Memory B cell (primary cell): Measurements from ENCODE around the gene ABCA7.

Experiments used
- ATAC-seq: fragments of 150-1000 bp; cut with Tn5 transposase; 2 replicates; pipeline ENCODE4 v1.10.0; 2021; ENCODE audit warnings: low read depth, mild to moderate bottlenecking, moderate library complexity
- DNase-seq, 2 donors: peaks; one replicate each; pipeline ENCODE4 v3.0.0; 2022; ENCODE audit warnings: low spot score in 2 of 2
- H3K27ac Mint-ChIP-seq: one replicate; pipeline ENCODE4 v1.8.0; 2022; ENCODE audit warnings: mild to moderate bottlenecking, moderate library complexity, mixed read lengths
- H3K27me3 Mint-ChIP-seq: one replicate; pipeline ENCODE4 v1.8.0; 2022; ENCODE audit warnings: mixed read lengths
- H3K36me3 Mint-ChIP-seq: one replicate; pipeline ENCODE4 v1.8.0; 2022; ENCODE audit warnings: mild to moderate bottlenecking, mixed read lengths
- H3K4me1 Mint-ChIP-seq: one replicate; pipeline ENCODE4 v1.8.0; 2022; ENCODE audit warnings: mixed read lengths
- H3K4me3 Mint-ChIP-seq: one replicate; pipeline ENCODE4 v1.8.0; 2022; ENCODE audit warnings: mild to moderate bottlenecking, moderate library complexity, mixed read lengths
- H3K9me3 Mint-ChIP-seq: one replicate; pipeline ENCODE4 v1.8.0; 2022; ENCODE audit warnings: mixed read lengths

ABCA7 gene

DNA sequence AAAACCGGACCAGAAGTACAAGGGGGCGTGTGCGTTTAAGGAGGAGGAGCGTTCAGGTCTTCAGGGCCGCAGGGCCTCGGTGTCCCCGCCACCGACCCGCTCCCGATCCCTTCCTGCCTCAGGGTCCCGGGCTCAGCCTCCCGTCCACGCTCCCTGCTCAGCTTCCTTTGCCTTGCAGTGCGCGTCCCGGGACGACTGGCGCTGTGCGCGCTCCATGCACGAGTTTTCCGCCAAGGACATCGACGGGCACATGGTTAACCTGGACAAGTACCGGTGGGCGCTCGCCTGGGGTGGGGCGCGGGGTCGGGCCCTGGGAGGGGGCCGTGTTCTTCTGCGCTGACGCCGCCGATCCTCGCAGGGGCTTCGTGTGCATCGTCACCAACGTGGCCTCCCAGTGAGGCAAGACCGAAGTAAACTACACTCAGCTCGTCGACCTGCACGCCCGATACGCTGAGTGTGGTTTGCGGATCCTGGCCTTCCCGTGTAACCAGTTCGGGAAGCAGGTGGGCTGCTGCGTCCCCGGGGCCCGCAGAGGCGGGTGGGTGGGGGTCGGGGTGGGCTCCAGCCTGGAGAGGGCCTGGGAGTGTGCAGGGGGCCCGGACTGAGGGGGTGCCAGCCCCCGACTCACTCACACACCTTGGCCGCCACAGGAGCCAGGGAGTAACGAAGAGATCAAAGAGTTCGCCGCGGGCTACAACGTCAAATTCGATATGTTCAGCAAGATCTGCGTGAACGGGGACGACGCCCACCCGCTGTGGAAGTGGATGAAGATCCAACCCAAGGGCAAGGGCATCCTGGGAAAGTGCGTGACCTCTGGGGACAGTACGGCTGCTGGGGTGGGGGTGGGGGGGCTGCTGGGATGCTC, 65.3 kb downstream of the ABCA7 start:
- ATAC-seq (peak; percentile 0), DNase-seq (peak in 1 of 2 donors; percentile 59)
- peaks cover 1% of the 10 kb centered on the region for H3K36me3 Mint-ChIP-seq
- no peaks in the 10 kb centered on the region for H3K9me3 Mint-ChIP-seq
- peak overlapping the region; percentile 85 for H3K27ac Mint-ChIP-seq
- no peaks in the 10 kb centered on the region for H3K27me3 Mint-ChIP-seq
- peak overlapping the region; percentile 78 for H3K4me3 Mint-ChIP-seq
- peaks cover 8% of the 10 kb centered on the region for H3K4me1 Mint-ChIP-seq

- H3K27me3 Mint-ChIP-seq = no peaks in the 10 kb centered on the region
- ATAC-seq = no peak
- peak overlapping the region; percentile 85 for H3K27ac Mint-ChIP-seq
- peaks cover 8% of the 10 kb centered on the region for H3K4me1 Mint-ChIP-seq
- DNase-seq = no peak
- peak overlapping the region; percentile 59 for H3K4me3 Mint-ChIP-seq
- no peaks in the 10 kb centered on the region for H3K9me3 Mint-ChIP-seq
- peaks cover 1% of the 10 kb centered on the region for H3K36me3 Mint-ChIP-seq
Measured at GRCh38 chr19:1105873-1106840, 66.2 kb downstream of the ABCA7 start.

DNA sequence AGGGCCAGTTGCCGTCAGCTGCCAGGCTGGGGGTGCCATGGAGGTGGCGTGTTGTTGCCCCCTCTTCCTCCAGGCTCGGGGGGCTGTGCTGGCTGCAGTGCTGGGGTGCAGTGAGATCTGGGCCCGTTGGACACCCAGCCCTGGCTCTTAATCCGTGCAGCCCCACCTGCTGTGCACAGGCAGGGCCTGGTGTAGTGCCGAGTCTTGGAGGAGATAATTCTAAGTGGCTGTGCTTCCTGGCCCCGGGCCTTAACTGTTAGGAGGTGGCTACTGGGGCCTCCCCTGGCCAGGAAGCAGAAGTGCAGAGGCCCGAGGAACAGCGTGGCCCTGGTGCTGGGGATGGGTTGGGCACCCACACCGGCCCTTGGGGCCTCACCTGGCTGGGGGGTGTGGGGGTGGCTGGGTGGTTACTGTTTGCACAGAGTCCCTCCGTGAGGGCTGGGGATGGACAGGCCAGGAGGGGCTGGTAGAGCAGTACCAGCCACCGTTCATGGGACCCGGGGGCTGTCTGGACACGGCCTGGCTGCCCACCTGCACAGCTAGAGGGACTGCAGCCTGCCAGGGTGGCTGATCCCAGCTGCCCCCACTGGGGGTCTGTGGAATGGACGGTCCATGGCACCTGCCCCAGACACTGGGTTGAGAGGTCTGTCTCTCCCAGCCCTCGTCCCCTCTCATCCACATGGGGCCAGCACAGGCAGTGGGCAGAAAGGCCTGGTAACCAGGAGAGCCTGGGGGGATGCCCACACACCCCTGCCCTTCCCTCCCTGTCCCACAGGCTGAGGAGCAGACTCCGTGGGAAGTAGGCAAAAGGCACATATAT, 67.1 kb downstream of the ABCA7 start:
- no peaks in the 10 kb centered on the region for H3K9me3 Mint-ChIP-seq
- H3K4me3 Mint-ChIP-seq = no peak overlapping the region
- ATAC-seq = no peak
- peaks cover 4% of the 10 kb centered on the region for H3K4me1 Mint-ChIP-seq
- H3K27ac Mint-ChIP-seq = peak overlapping the region; percentile 68
- H3K36me3 Mint-ChIP-seq = peaks cover 1% of the 10 kb centered on the region
- H3K27me3 Mint-ChIP-seq = no peaks in the 10 kb centered on the region
- DNase-seq = no peak

GRCh38 chr19:1107661-1108261, 67.9 kb downstream of the ABCA7 start:
- Mint-ChIP-seq H3K27me3 (no peaks in the 10 kb centered on the region), H3K4me3 (no peak overlapping the region), H3K9me3 (no peaks in the 10 kb centered on the region), H3K27ac (peak overlapping the region; percentile 68), H3K4me1 (peaks cover 4% of the 10 kb centered on the region), H3K36me3 (peaks cover 1% of the 10 kb centered on the region)
- ATAC-seq (no peak), DNase-seq (no peak)

DNA sequence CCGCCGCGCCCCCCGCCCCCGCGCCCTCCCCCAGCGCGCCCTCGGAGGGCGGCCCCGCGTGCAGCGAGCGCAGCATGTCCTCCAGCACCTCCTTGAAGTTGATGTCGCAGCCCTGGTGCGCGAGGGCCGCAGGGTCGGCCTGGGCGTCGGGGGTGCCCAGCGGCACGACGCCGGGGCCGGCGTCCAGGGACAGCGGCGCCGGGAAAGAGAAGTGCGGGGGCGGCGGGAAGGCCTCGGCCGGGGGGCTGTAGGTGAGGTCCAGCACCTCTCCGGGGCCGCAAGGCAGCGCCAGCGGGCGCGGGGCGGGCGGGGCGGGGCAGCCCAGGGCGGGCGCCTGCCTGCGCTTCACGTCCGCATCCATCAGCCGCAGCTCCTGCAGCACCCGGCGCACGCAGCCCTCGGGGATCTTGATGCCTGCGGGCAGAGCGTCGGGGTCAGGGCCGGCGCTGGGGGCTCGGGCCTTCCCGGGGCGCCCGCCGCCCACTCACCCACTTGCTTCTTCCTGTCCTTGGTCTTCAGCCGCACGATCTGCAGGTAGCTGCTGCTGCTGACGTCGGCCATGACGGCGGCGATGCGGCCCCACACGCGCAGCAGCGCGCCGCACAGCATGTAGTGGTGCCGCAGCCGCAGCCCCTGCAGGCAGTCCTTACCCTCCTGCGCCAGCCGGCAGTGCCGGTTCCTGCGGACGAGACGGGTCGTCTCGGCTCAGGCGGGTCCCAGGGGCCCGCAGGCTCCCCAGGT, 68.6 kb downstream of the ABCA7 start:
- Mint-ChIP-seq H3K27ac (no peak overlapping the region), H3K9me3 (no peaks in the 10 kb centered on the region), H3K4me3 (no peak overlapping the region), H3K4me1 (peaks cover 5% of the 10 kb centered on the region), H3K27me3 (no peaks in the 10 kb centered on the region), H3K36me3 (peaks cover 1% of the 10 kb centered on the region)
- ATAC-seq (no peak), DNase-seq (no peak)

GRCh38 chr19:1109032-1109551, 69.2 kb downstream of the ABCA7 start:
- Mint-ChIP-seq H3K4me3 (no peak overlapping the region), H3K4me1 (peaks cover 6% of the 10 kb centered on the region), H3K27me3 (no peaks in the 10 kb centered on the region), H3K36me3 (peaks cover 1% of the 10 kb centered on the region), H3K27ac (no peak overlapping the region), H3K9me3 (no peaks in the 10 kb centered on the region)
- ATAC-seq (no peak), DNase-seq (no peak)

- DNase-seq = no peak
- Mint-ChIP-seq H3K27ac (no peak overlapping the region), H3K36me3 (peaks cover 1% of the 10 kb centered on the region), H3K9me3 (no peaks in the 10 kb centered on the region), H3K4me1 (peaks cover 6% of the 10 kb centered on the region), H3K27me3 (no peaks in the 10 kb centered on the region), H3K4me3 (no peak overlapping the region)
- ATAC-seq = no peak
Measured at GRCh38 chr19:1109697-1110671, 70.1 kb downstream of the ABCA7 start.

DNA sequence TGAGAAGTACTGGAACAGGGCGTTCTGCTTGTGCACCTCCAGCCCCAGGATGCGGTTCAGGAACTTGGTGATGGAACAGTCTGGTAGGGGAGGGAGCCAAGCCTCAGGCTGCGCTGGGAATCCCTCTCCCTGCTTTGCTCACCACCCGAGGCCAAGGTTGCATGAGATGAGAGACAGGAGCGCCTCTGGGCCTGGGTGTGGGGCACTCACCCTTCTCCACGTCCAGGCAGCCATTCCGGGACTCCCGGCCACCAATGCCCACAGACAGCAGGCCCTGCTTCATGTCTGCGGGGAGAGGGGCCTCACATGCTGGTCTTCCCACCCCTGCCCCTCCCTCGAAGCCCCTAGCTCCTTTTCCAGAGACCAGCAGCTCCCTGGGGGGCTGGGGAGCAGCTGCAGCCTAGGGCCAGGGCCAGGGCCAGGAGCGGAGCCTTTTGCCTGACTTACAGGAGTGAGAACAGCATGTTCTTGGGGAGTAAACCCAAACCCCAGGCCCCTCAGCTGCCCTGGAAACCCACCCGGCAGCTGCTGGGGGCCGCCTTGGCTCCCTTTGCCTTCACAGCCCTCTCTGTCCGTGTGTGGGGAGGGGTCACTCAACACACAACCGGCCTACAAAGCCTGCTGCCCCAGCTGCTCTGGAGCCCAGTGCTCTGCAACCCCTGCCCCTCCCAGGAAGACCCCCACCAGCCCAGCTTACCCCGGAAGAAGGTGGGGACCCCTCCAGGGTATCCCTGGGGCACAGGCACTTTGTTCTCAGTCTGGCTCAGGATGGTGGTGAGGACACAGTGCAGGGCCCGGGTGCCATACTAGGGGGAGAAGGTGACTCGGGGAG, 71.1 kb downstream of the ABCA7 start:
- ATAC-seq (no peak), DNase-seq (no peak)
- Mint-ChIP-seq H3K9me3 (no peaks in the 10 kb centered on the region), H3K27ac (no peak overlapping the region), H3K27me3 (no peaks in the 10 kb centered on the region), H3K4me3 (no peak overlapping the region), H3K36me3 (peaks cover 3% of the 10 kb centered on the region), H3K4me1 (peaks cover 6% of the 10 kb centered on the region)

- H3K9me3 Mint-ChIP-seq = no peaks in the 10 kb centered on the region
- H3K27ac Mint-ChIP-seq = no peak overlapping the region
- no peak overlapping the region for H3K4me3 Mint-ChIP-seq
- peaks cover 3% of the 10 kb centered on the region for H3K36me3 Mint-ChIP-seq
- H3K4me1 Mint-ChIP-seq = peaks cover 5% of the 10 kb centered on the region
- ATAC-seq = no peak
- no peaks in the 10 kb centered on the region for H3K27me3 Mint-ChIP-seq
- no peak for DNase-seq
Measured at GRCh38 chr19:1111641-1112267, 71.8 kb downstream of the ABCA7 start.

- no peak overlapping the region for H3K4me3 Mint-ChIP-seq
- H3K27me3 Mint-ChIP-seq = no peaks in the 10 kb centered on the region
- peaks cover 2% of the 10 kb centered on the region for H3K4me1 Mint-ChIP-seq
- H3K9me3 Mint-ChIP-seq = no peaks in the 10 kb centered on the region
- no peak overlapping the region for H3K27ac Mint-ChIP-seq
- DNase-seq = no peak
- H3K36me3 Mint-ChIP-seq = peaks cover 3% of the 10 kb centered on the region
- ATAC-seq = no peak
Measured at GRCh38 chr19:1112268-1113029, 72.5 kb downstream of the ABCA7 start.
